Activated CD4-positive, alpha-beta memory T cell treated with anti-CD3 and anti-CD28 coated beads for 36 hours (primary cell): ENCODE data around the gene CNTN6. TPM values are rescaled to one million over a fixed set of nuclear protein-coding genes. Genes with fewer than 3 reads are reported as not detected.

Experiments
- CTCF ChIA-PET: fragments of 350-600 bp; sonication (Branson Sonifier 250); formaldehyde crosslinking; loops from one replicate; lab custom pipeline; 2021; ENCODE audit warnings: antibody characterized with exemption, inconsistent platforms; lab: Charles Lee
- POLR2A ChIA-PET: fragments of 350-600 bp; sonication (Branson Sonifier 250); formaldehyde crosslinking; loops from one replicate; lab custom pipeline; 2021; ENCODE audit warnings: antibody characterized with exemption; lab: Charles Lee
- DNase-seq: peaks from one replicate; pipeline ENCODE4 v3.0.0-alpha.2; 2020
- H3K27ac Mint-ChIP-seq: one replicate; pipeline ENCODE4 v1.8.0; 2021; ENCODE audit warnings: mixed read lengths
- H3K27me3 Mint-ChIP-seq: one replicate; pipeline ENCODE4 v1.8.0; 2021; ENCODE audit warnings: mixed read lengths
- H3K36me3 Mint-ChIP-seq: one replicate; pipeline ENCODE4 v1.8.0; 2021; ENCODE audit warnings: mixed read lengths
- H3K4me1 Mint-ChIP-seq: one replicate; pipeline ENCODE4 v1.8.0; 2021; ENCODE audit warnings: low read depth, mixed read lengths
- H3K4me3 Mint-ChIP-seq: one replicate; pipeline ENCODE4 v1.8.0; 2021; ENCODE audit warnings: mild to moderate bottlenecking, mixed read lengths
- H3K9me3 Mint-ChIP-seq: one replicate; pipeline ENCODE4 v1.8.0; 2021; ENCODE audit warnings: mixed read lengths
- intact Hi-C: fragments of 100-400 bp; cut with micrococcal nuclease; formaldehyde crosslinking; loops from one replicate; pipeline ENCODE4 v1.15.1; 2023
- total RNA-seq, 2 experiments: library from RNA; stranded (reverse); gene quantifications; one replicate each; pipeline ENCODE4 v1.2.3, GENCODE V29; 2021

Gene CNTN6
- total RNA-seq, 2 experiments from 2014 or later = not detected

- no peak overlapping the region for H3K4me3 Mint-ChIP-seq
- DNase-seq = no peak
- CTCF ChIA-PET = no interaction called here
- peaks cover 8% of the 10 kb centered on the region for H3K9me3 Mint-ChIP-seq
- no peaks in the 10 kb centered on the region for H3K27me3 Mint-ChIP-seq
- intact Hi-C loops = no loop called here
- POLR2A ChIA-PET = no interaction called here
- no peaks in the 10 kb centered on the region for H3K4me1 Mint-ChIP-seq
- no peak overlapping the region for H3K27ac Mint-ChIP-seq
- H3K36me3 Mint-ChIP-seq = no peaks in the 10 kb centered on the region
Measured at GRCh38 chr3:1093217-1093616, 393 bp downstream of the CNTN6 start.

- Mint-ChIP-seq H3K36me3 (no peaks in the 10 kb centered on the region), H3K4me1 (no peaks in the 10 kb centered on the region), H3K27me3 (no peaks in the 10 kb centered on the region), H3K27ac (no peak overlapping the region), H3K9me3 (peaks cover 7% of the 10 kb centered on the region), H3K4me3 (no peak overlapping the region)
- no peak for DNase-seq
- CTCF ChIA-PET = no interaction called here
- intact Hi-C loops = no loop called here
- POLR2A ChIA-PET = no interaction called here
Measured at GRCh38 chr3:1103525-1103924, 10.7 kb downstream of the CNTN6 start.

DNA sequence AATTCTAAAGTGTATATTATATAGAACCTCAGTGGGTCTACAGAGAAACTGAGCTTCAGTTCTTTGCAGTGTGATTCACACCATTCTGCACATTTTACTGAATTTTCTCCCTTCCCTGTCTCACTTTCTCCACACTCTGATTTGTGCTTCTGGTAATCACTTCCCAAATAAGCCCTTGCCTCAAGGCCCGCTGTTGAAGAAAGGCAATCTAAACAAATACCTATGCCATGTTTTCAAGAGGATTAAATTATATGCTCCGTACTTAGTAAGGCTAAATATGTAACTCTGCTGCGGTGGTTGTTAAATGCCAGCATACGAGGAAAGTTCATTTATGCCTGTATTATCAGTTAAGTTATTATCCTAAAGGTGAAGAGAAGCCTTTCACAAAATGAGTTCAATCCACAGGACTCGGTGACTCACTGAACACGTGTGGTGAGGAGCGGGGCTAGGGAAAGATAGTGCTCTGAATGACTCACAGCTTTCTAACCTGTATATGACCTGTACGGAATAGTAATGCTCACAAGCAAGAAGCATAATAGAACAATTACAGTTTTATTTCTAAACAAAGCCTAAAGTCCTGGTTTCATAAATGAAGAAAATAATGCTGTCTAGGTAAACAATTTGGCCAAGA is 25.1 kb downstream of the CNTN6 start:
- H3K27me3 Mint-ChIP-seq = no peaks in the 10 kb centered on the region
- CTCF ChIA-PET = interaction anchor here (0.6 kb wide), 1 partner anchor 214 kb away, joined by 3 read pairs; no protein-coding TSS in a partner anchor

GRCh38 chr3:1131166-1131565 is 38.3 kb downstream of the CNTN6 start:
- H3K4me3 Mint-ChIP-seq = no peak overlapping the region
- H3K36me3 Mint-ChIP-seq = no peaks in the 10 kb centered on the region
- POLR2A ChIA-PET = no interaction called here
- CTCF ChIA-PET = no interaction called here
- DNase-seq = no peak
- H3K4me1 Mint-ChIP-seq = no peaks in the 10 kb centered on the region
- no peaks in the 10 kb centered on the region for H3K9me3 Mint-ChIP-seq
- H3K27ac Mint-ChIP-seq = no peak overlapping the region
- no peaks in the 10 kb centered on the region for H3K27me3 Mint-ChIP-seq
- intact Hi-C loops = no loop called here

More for the DNA sequence above, 25.1 kb downstream of the CNTN6 start:
- POLR2A ChIA-PET = no interaction called here
- H3K9me3 Mint-ChIP-seq = peaks cover 14% of the 10 kb centered on the region
- no peaks in the 10 kb centered on the region for H3K36me3 Mint-ChIP-seq
- H3K4me1 Mint-ChIP-seq = no peaks in the 10 kb centered on the region
- intact Hi-C loops = no loop called here
- no peak overlapping the region for H3K4me3 Mint-ChIP-seq
- no peak overlapping the region for H3K27ac Mint-ChIP-seq
- no peak for DNase-seq

DNA sequence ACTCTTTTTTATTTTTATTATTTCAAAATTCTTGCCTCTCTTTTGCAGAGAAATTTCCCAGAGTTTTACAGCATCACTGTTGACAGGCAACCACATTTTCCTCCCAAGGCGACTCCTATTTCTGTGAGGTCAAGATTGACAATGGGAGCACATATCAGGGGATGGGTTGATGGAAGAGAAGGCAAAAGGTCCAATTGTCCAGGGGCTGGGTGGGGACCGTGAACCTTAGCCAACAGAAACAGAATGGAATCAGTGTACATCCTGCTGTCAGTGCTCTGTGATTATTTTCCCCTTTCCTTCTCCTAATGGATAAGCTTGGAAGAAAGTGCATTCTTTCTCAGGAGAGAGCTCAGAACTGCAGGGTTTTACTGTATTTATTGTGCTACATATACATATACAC is 42.4 kb downstream of the CNTN6 start:
- ChIA-PET POLR2A (no interaction called here), CTCF (no interaction called here)
- Mint-ChIP-seq H3K36me3 (no peaks in the 10 kb centered on the region), H3K4me3 (no peak overlapping the region), H3K27ac (no peak overlapping the region), H3K4me1 (no peaks in the 10 kb centered on the region), H3K9me3 (no peaks in the 10 kb centered on the region), H3K27me3 (no peaks in the 10 kb centered on the region)
- intact Hi-C loops = no loop called here
- DNase-seq = no peak

DNA sequence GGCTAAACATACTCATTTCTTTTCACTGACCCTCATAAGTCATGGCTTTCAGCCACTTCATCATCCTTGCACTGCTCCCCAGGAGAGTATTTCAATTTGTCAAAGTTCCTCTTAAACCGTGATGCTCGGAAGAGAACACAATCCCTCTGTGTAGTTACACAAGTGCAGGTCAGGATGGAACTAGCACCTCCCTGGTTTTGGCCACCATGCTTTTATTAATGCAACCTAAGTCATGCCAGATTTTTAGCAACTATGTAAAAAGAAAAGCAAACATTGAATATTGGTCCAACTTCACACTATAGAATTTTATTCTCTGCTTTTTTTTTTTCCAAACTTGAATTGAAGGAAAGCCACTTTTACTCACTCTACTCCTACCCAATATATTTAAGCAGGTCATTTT is 45.2 kb downstream of the CNTN6 start:
- no peak overlapping the region for H3K27ac Mint-ChIP-seq
- H3K9me3 Mint-ChIP-seq = no peaks in the 10 kb centered on the region
- no peaks in the 10 kb centered on the region for H3K27me3 Mint-ChIP-seq
- no peaks in the 10 kb centered on the region for H3K4me1 Mint-ChIP-seq
- intact Hi-C loops = no loop called here
- ChIA-PET POLR2A (no interaction called here), CTCF (no interaction called here)
- DNase-seq = no peak
- H3K36me3 Mint-ChIP-seq = no peaks in the 10 kb centered on the region
- no peak overlapping the region for H3K4me3 Mint-ChIP-seq

- H3K4me3 Mint-ChIP-seq = no peak overlapping the region
- no peak for DNase-seq
- intact Hi-C loops = no loop called here
- no peaks in the 10 kb centered on the region for H3K36me3 Mint-ChIP-seq
- no peak overlapping the region for H3K27ac Mint-ChIP-seq
- no peaks in the 10 kb centered on the region for H3K27me3 Mint-ChIP-seq
- no peaks in the 10 kb centered on the region for H3K4me1 Mint-ChIP-seq
- POLR2A ChIA-PET = no interaction called here
- CTCF ChIA-PET = no interaction called here
- H3K9me3 Mint-ChIP-seq = no peaks in the 10 kb centered on the region
Measured at GRCh38 chr3:1139071-1139470, 46.2 kb downstream of the CNTN6 start.

- H3K9me3 Mint-ChIP-seq = peaks cover 6% of the 10 kb centered on the region
- ChIA-PET POLR2A (no interaction called here), CTCF (no interaction called here)
- intact Hi-C loops = no loop called here
- no peak for DNase-seq
- no peak overlapping the region for H3K27ac Mint-ChIP-seq
- no peaks in the 10 kb centered on the region for H3K27me3 Mint-ChIP-seq
- H3K4me1 Mint-ChIP-seq = no peaks in the 10 kb centered on the region
- H3K4me3 Mint-ChIP-seq = no peak overlapping the region
- no peaks in the 10 kb centered on the region for H3K36me3 Mint-ChIP-seq
Measured at GRCh38 chr3:1147326-1147725, 54.5 kb downstream of the CNTN6 start.

- no peak for DNase-seq
- H3K4me3 Mint-ChIP-seq = no peak overlapping the region
- intact Hi-C loops = no loop called here
- ChIA-PET POLR2A (no interaction called here), CTCF (no interaction called here)
- no peaks in the 10 kb centered on the region for H3K4me1 Mint-ChIP-seq
- H3K27me3 Mint-ChIP-seq = no peaks in the 10 kb centered on the region
- no peak overlapping the region for H3K27ac Mint-ChIP-seq
- H3K9me3 Mint-ChIP-seq = peaks cover 6% of the 10 kb centered on the region
- no peaks in the 10 kb centered on the region for H3K36me3 Mint-ChIP-seq
Measured at GRCh38 chr3:1147819-1148218, 55.0 kb downstream of the CNTN6 start.

DNA sequence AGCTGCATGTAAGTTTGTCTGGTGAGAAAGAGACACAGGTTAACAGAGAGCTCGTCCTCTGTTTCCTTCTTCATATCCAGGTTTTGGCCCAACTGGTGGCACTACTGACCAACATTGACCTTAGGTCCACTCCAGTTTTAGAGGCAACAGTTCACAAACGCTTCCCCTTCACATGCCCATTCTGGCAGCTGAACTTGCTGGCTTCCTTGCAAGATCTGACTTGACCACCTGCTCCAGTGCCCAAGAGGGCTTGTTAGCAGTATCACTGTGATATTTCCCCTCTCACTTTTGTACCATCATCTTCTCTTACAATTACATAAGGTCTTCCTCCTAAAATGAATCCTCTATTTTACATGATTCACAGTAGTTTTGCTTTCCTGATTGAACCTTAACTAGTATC is 71.3 kb downstream of the CNTN6 start:
- Mint-ChIP-seq H3K4me3 (no peak overlapping the region), H3K27ac (no peak overlapping the region), H3K9me3 (peaks cover 8% of the 10 kb centered on the region), H3K4me1 (no peaks in the 10 kb centered on the region), H3K36me3 (no peaks in the 10 kb centered on the region), H3K27me3 (no peaks in the 10 kb centered on the region)
- ChIA-PET POLR2A (no interaction called here), CTCF (no interaction called here)
- intact Hi-C loops = no loop called here
- DNase-seq = no peak

DNA sequence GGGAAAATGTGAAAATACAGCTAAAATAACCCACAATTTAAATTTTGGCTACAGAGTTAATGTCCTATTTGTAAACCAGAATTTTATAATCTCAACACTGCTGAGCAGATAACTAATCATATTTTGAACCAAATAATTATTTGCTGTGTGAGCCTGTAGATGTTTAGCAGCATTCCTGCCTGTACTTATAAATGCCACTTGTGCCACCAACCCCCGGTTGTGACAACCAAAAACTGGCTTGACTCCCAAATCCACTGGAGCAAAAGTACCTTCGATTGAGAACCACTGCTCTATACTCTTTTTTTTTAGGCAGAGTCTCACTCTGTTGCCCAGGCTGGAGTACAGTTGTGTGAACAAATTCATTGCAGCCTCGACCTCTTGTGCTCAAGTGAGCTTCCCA is 78.5 kb downstream of the CNTN6 start:
- ChIA-PET POLR2A (no interaction called here), CTCF (no interaction called here)
- Mint-ChIP-seq H3K4me1 (no peaks in the 10 kb centered on the region), H3K4me3 (no peak overlapping the region), H3K27me3 (no peaks in the 10 kb centered on the region), H3K27ac (no peak overlapping the region), H3K9me3 (peaks cover 12% of the 10 kb centered on the region), H3K36me3 (no peaks in the 10 kb centered on the region)
- intact Hi-C loops = no loop called here
- no peak for DNase-seq

DNA sequence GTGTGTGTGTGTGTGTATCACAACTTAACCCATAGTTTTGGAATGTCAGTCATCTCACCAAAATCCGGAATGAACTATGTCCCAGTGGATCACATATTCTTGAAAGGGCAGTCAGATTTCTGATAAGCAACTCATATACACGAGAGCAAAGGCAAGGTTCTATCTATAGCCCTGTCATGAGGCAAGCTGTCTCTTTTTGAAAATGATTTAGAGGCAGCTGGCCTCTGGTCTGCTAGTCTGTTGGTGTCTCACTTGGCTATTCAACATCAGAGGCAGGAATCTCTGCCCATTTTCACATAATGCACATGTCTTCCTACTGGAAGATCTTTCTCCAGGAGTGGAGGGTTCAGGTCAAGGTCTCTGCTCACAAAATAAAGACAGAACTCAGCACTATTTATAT is 79.8 kb downstream of the CNTN6 start:
- intact Hi-C loops = no loop called here
- DNase-seq = no peak
- H3K27ac Mint-ChIP-seq = no peak overlapping the region
- ChIA-PET POLR2A (no interaction called here), CTCF (no interaction called here)
- peaks cover 10% of the 10 kb centered on the region for H3K9me3 Mint-ChIP-seq
- no peaks in the 10 kb centered on the region for H3K36me3 Mint-ChIP-seq
- H3K27me3 Mint-ChIP-seq = no peaks in the 10 kb centered on the region
- H3K4me1 Mint-ChIP-seq = no peaks in the 10 kb centered on the region
- H3K4me3 Mint-ChIP-seq = no peak overlapping the region

- H3K27ac Mint-ChIP-seq = no peak overlapping the region
- POLR2A ChIA-PET = no interaction called here
- peaks cover 13% of the 10 kb centered on the region for H3K9me3 Mint-ChIP-seq
- DNase-seq = no peak
- no peaks in the 10 kb centered on the region for H3K27me3 Mint-ChIP-seq
- no peaks in the 10 kb centered on the region for H3K36me3 Mint-ChIP-seq
- intact Hi-C loops = no loop called here
- CTCF ChIA-PET = no interaction called here
- no peak overlapping the region for H3K4me3 Mint-ChIP-seq
- no peaks in the 10 kb centered on the region for H3K4me1 Mint-ChIP-seq
Measured at GRCh38 chr3:1179146-1179545, 86.3 kb downstream of the CNTN6 start.
